ENCODE results near the gene SYF2. TPM values are rescaled to one million over a fixed set of nuclear protein-coding genes. Genes with fewer than 3 reads are reported as not detected.

The SYF2 gene
- total RNA-seq, 2 donors from 2014 or later: 46.5 to 51.0 TPM

DNA sequence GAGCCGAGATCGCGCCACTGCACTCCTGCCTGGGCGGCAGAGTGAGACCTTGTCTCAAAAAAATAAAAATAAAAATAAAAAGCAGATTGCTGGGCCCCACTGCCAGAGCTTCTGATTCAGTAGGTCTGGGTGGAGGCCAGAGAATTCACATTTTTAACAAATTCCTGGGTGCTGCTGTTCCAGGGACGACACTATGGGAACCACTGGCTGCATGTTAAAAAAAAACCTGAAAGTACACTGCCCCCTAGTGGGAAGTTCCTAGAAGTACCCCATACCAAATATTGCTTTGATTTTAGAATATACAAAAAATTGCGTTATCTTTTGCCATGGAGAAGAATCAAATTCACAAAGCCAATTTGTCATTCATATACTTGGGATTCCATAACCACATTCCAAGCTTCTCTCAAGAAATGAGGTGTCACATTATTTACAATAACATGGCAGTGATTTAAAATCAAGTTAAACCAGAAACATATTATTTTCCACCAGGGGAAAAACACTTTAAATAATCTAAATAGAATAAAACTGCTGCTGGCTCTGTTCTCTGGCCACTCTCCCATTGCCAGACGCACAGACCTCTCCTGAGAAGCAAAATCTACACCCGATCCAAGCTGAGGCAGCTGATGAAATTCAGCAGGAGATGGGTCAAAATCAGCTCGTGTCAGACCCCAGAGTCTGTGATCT is 27.4 kb downstream of the SYF2 start:
- Histone ChIP-seq H3K36me3 (no peaks in the 10 kb centered on the region), H3K27me3 (replicated peaks; ENCODE audit: insufficient read depth) (no peaks in the 10 kb centered on the region), H3K4me3 (no peak overlapping the region), H3K27ac (no peak overlapping the region), H3K9me3 (no peaks in the 10 kb centered on the region), H3K4me1 (replicated peaks) (no peaks in the 10 kb centered on the region)
- no peak for DNase-seq (ENCODE audit: low spot score)
- TF ChIP-seq POLR2A (IDR thresholded peaks at IDR 0.05) (no peak), POLR2AphosphoS5 (IDR thresholded peaks at IDR 0.05) (no peak)
- TF ChIP-seq, protein P1, sequence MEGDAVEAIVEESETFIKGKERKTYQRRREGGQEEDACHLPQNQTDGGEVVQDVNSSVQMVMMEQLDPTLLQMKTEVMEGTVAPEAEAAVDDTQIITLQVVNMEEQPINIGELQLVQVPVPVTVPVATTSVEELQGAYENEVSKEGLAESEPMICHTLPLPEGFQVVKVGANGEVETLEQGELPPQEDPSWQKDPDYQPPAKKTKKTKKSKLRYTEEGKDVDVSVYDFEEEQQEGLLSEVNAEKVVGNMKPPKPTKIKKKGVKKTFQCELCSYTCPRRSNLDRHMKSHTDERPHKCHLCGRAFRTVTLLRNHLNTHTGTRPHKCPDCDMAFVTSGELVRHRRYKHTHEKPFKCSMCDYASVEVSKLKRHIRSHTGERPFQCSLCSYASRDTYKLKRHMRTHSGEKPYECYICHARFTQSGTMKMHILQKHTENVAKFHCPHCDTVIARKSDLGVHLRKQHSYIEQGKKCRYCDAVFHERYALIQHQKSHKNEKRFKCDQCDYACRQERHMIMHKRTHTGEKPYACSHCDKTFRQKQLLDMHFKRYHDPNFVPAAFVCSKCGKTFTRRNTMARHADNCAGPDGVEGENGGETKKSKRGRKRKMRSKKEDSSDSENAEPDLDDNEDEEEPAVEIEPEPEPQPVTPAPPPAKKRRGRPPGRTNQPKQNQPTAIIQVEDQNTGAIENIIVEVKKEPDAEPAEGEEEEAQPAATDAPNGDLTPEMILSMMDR (IDR thresholded peaks at IDR 0.05): peak; percentile 67 to 90 (median 68)
- 51% methylated on average over 9 of the region's 9 CpGs for WGBS
- intact Hi-C loops (cut with DNase I): loop anchor here (2.0 kb wide), 1 partner anchor 356 kb away; no protein-coding TSS in a partner anchor

DNA sequence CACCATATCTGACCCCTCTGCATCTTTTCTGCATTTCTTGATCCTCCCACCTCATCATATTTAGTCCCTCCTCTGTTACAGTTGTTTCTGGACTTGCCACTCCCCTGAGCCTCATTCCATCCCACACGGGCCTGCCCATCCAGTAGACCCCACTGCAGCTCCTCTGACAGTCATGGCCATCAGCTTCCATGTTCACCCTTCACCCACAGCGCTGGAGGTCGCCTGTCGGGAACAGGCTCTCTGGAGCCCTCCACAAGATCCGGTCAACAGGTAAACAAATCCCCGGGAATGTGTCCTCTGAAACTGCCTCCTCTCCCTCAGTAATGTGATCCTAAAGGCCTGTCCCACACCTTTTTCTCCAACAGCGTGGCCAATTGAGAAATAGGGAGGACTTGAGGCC is 31.3 kb downstream of the SYF2 start:
- Histone ChIP-seq H3K4me3 (no peak overlapping the region), H3K27ac (no peak overlapping the region), H3K4me1 (replicated peaks) (no peaks in the 10 kb centered on the region), H3K36me3 (no peaks in the 10 kb centered on the region), H3K9me3 (no peaks in the 10 kb centered on the region), H3K27me3 (replicated peaks; ENCODE audit: insufficient read depth) (no peaks in the 10 kb centered on the region)
- intact Hi-C loops (cut with DNase I): no loop called here
- WGBS: 87% methylated on average over 7 of the region's 7 CpGs
- TF ChIP-seq POLR2A (IDR thresholded peaks at IDR 0.05): no peak
- TF ChIP-seq, protein P1 (IDR thresholded peaks at IDR 0.05): no peak
- TF ChIP-seq POLR2AphosphoS5 (IDR thresholded peaks at IDR 0.05): no peak
- no peak for DNase-seq (ENCODE audit: low spot score)

DNA sequence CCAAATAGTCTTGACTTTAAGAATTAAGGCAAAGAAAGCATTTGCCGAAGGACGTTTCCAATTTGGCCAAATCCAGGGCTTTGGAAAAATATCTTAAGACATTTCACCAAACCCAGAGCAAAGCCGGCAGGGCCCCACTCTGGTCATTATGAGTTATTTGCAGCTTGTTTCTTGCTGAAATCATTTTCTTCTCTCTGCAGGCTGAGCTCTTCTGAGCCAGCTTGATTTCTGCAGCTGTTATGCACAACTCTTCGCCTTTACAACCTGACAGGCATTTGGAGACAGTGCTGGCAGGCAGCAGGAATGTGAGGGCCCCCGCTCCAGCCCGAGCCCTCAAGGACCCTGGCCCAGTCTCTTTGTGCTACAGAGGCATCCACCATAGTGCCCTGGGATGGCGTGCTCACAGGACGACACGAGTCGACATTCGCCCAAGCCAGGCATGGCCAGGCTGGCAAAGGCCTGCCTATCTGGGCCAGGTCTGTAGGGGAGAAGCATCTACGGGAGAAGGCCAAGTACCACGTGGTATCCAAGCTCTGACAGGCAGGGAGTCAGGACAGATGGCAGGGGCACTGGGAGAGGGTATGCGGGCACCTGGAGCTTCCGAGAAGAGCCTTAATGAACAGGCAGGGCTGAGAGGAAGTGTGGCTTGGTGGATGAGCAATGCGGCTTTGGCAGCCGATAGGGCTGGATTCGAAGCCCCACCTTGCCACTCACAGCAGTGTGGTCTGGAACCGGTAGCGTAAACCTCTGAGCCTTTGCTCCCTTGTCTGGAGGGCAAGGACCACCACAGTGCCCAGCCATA is 32.3 kb downstream of the SYF2 start:
- intact Hi-C loops (cut with DNase I): no loop called here
- WGBS: 60% methylated on average over 20 of the region's 20 CpGs
- Histone ChIP-seq H3K27ac (peak overlapping the region in 1 of 2 donors; percentile 81), H3K9me3 (no peaks in the 10 kb centered on the region), H3K36me3 (no peaks in the 10 kb centered on the region), H3K4me3 (no peak overlapping the region), H3K27me3 (replicated peaks; ENCODE audit: insufficient read depth) (no peaks in the 10 kb centered on the region), H3K4me1 (replicated peaks) (no peaks in the 10 kb centered on the region)
- TF ChIP-seq, protein P1 (IDR thresholded peaks at IDR 0.05): no peak
- TF ChIP-seq POLR2AphosphoS5 (IDR thresholded peaks at IDR 0.05) (no peak), POLR2A (IDR thresholded peaks at IDR 0.05) (no peak)
- no peak for DNase-seq (ENCODE audit: low spot score)

DNA sequence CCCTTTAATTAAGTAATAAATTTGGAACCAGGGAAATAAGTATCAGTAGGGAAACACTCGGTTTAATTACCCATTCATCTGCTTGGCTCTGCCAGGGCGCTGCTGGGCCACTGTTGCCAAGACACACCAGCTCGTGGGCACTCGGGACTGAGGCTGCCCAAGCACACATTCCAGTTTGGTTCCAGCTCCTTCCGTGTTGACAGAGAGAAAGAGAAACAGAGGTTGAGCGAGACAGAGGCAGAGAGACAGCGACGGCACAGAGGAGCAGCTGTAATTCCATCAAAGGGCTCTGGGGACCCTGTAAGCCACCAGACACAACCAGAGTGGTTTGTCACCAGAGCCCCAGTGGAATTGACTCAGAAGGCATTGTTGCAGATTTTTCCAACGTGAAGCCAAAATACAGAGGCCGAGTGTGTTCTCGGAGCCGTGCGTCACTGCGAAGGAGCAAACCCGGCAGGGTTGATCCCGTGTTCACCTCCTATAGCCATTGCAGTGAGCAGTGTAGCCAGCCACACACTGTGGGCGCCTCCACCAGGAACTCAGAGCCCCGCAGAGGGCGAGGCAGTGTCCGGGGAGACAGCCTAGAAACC is 33.5 kb downstream of the SYF2 start:
- DNase-seq (ENCODE audit: low spot score): peak; percentile 88
- Histone ChIP-seq H3K27ac (peak overlapping the region; percentile 74 to 81), H3K4me1 (replicated peaks) (no peaks in the 10 kb centered on the region), H3K9me3 (no peaks in the 10 kb centered on the region), H3K27me3 (replicated peaks; ENCODE audit: insufficient read depth) (no peaks in the 10 kb centered on the region), H3K36me3 (no peaks in the 10 kb centered on the region), H3K4me3 (peak overlapping the region in 1 of 2 donors; percentile 1)
- intact Hi-C loops (cut with DNase I): no loop called here
- TF ChIP-seq POLR2AphosphoS5 (IDR thresholded peaks at IDR 0.05): peak; percentile 91
- peak; percentile 13 for TF ChIP-seq POLR2A (IDR thresholded peaks at IDR 0.05)
- TF ChIP-seq, protein P1 (IDR thresholded peaks at IDR 0.05): peak in 1 of 4 experiments; percentile 25
- 41% methylated on average over 20 of the region's 20 CpGs for WGBS
